ENCODE measurements around the gene UBAC2. TPM values are rescaled to one million over a fixed set of nuclear protein-coding genes. Genes with fewer than 3 reads are reported as not detected.

Gene UBAC2
- total and polyA plus RNA-seq, 2 of the 8 experiments (the other 6 are each of a cell fraction or from before 2014, with no cell fraction given): 75.9 to 76.9 TPM

DNA sequence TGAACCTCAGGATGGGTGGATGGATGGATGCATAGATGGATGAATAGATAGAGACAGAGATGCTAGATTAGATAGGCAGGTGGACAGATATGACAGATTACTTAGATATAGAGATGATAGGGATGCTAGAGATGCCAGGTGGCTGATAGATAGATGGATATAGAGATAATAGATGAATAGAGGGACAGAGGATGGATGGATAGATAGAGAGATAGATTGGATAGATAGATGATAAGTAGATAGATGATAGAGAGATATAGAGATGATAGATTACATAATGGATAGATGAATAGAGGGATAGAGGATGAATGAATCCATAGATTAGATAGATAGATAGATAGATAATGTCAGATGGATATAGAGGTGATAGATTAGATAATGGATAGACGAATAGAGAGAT lies 212.2 kb downstream of the UBAC2 start (continued):
- TF ChIP-seq, protein P1, sequence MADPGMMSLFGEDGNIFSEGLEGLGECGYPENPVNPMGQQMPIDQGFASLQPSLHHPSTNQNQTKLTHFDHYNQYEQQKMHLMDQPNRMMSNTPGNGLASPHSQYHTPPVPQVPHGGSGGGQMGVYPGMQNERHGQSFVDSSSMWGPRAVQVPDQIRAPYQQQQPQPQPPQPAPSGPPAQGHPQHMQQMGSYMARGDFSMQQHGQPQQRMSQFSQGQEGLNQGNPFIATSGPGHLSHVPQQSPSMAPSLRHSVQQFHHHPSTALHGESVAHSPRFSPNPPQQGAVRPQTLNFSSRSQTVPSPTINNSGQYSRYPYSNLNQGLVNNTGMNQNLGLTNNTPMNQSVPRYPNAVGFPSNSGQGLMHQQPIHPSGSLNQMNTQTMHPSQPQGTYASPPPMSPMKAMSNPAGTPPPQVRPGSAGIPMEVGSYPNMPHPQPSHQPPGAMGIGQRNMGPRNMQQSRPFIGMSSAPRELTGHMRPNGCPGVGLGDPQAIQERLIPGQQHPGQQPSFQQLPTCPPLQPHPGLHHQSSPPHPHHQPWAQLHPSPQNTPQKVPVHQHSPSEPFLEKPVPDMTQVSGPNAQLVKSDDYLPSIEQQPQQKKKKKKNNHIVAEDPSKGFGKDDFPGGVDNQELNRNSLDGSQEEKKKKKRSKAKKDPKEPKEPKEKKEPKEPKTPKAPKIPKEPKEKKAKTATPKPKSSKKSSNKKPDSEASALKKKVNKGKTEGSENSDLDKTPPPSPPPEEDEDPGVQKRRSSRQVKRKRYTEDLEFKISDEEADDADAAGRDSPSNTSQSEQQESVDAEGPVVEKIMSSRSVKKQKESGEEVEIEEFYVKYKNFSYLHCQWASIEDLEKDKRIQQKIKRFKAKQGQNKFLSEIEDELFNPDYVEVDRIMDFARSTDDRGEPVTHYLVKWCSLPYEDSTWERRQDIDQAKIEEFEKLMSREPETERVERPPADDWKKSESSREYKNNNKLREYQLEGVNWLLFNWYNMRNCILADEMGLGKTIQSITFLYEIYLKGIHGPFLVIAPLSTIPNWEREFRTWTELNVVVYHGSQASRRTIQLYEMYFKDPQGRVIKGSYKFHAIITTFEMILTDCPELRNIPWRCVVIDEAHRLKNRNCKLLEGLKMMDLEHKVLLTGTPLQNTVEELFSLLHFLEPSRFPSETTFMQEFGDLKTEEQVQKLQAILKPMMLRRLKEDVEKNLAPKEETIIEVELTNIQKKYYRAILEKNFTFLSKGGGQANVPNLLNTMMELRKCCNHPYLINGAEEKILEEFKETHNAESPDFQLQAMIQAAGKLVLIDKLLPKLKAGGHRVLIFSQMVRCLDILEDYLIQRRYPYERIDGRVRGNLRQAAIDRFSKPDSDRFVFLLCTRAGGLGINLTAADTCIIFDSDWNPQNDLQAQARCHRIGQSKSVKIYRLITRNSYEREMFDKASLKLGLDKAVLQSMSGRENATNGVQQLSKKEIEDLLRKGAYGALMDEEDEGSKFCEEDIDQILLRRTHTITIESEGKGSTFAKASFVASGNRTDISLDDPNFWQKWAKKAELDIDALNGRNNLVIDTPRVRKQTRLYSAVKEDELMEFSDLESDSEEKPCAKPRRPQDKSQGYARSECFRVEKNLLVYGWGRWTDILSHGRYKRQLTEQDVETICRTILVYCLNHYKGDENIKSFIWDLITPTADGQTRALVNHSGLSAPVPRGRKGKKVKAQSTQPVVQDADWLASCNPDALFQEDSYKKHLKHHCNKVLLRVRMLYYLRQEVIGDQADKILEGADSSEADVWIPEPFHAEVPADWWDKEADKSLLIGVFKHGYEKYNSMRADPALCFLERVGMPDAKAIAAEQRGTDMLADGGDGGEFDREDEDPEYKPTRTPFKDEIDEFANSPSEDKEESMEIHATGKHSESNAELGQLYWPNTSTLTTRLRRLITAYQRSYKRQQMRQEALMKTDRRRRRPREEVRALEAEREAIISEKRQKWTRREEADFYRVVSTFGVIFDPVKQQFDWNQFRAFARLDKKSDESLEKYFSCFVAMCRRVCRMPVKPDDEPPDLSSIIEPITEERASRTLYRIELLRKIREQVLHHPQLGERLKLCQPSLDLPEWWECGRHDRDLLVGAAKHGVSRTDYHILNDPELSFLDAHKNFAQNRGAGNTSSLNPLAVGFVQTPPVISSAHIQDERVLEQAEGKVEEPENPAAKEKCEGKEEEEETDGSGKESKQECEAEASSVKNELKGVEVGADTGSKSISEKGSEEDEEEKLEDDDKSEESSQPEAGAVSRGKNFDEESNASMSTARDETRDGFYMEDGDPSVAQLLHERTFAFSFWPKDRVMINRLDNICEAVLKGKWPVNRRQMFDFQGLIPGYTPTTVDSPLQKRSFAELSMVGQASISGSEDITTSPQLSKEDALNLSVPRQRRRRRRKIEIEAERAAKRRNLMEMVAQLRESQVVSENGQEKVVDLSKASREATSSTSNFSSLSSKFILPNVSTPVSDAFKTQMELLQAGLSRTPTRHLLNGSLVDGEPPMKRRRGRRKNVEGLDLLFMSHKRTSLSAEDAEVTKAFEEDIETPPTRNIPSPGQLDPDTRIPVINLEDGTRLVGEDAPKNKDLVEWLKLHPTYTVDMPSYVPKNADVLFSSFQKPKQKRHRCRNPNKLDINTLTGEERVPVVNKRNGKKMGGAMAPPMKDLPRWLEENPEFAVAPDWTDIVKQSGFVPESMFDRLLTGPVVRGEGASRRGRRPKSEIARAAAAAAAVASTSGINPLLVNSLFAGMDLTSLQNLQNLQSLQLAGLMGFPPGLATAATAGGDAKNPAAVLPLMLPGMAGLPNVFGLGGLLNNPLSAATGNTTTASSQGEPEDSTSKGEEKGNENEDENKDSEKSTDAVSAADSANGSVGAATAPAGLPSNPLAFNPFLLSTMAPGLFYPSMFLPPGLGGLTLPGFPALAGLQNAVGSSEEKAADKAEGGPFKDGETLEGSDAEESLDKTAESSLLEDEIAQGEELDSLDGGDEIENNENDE (IDR thresholded peaks at IDR 0.05; ENCODE audit: insufficient replicate concordance, low read length): no peak
- TF ChIP-seq SRF (IDR thresholded peaks at IDR 0.05; ENCODE audit: low read depth, low read length): no peak
- no peak for TF ChIP-seq RFX5 (IDR thresholded peaks at IDR 0.05; ENCODE audit: borderline replicate concordance, low read depth, low read length)
- TF ChIP-seq SP2 (IDR thresholded peaks at IDR 0.05; ENCODE audit: low read length): no peak
- TF ChIP-seq, protein P2, sequence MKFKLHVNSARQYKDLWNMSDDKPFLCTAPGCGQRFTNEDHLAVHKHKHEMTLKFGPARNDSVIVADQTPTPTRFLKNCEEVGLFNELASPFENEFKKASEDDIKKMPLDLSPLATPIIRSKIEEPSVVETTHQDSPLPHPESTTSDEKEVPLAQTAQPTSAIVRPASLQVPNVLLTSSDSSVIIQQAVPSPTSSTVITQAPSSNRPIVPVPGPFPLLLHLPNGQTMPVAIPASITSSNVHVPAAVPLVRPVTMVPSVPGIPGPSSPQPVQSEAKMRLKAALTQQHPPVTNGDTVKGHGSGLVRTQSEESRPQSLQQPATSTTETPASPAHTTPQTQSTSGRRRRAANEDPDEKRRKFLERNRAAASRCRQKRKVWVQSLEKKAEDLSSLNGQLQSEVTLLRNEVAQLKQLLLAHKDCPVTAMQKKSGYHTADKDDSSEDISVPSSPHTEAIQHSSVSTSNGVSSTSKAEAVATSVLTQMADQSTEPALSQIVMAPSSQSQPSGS (IDR thresholded peaks at IDR 0.05; ENCODE audit: low read length): no peak
- TF ChIP-seq KDM5A (IDR thresholded peaks at IDR 0.05; ENCODE audit: low read length): no peak
- TF ChIP-seq BRCA1 (IDR thresholded peaks at IDR 0.05; ENCODE audit: low read depth, low read length): no peak
- TF ChIP-seq TAF7 (optimal IDR thresholded peaks at IDR 0.05; ENCODE audit: borderline replicate concordance, low read depth, low read length): no peak
- no peak for TF ChIP-seq POU5F1 (IDR thresholded peaks at IDR 0.05; ENCODE audit: low read depth, low read length)
- TF ChIP-seq, protein P3, sequence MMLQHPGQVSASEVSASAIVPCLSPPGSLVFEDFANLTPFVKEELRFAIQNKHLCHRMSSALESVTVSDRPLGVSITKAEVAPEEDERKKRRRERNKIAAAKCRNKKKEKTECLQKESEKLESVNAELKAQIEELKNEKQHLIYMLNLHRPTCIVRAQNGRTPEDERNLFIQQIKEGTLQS (IDR thresholded peaks at IDR 0.05; ENCODE audit: insufficient read depth, low read depth, low read length): no peak
